ENCODE results near the gene XRCC4.

XRCC4 gene

GRCh38 chr5:83281176-83281575 lies 203.8 kb downstream of the XRCC4 start:
- DNase-seq, result no peak

- peak; percentile 87 for DNase-seq
Measured at GRCh38 chr5:83281658-83282057, 204.3 kb downstream of the XRCC4 start.

GRCh38 chr5:83283761-83284160 lies 206.4 kb downstream of the XRCC4 start:
- no peak for DNase-seq

- no peak for DNase-seq
Measured at GRCh38 chr5:83285661-83286398, 208.5 kb downstream of the XRCC4 start.

DNA sequence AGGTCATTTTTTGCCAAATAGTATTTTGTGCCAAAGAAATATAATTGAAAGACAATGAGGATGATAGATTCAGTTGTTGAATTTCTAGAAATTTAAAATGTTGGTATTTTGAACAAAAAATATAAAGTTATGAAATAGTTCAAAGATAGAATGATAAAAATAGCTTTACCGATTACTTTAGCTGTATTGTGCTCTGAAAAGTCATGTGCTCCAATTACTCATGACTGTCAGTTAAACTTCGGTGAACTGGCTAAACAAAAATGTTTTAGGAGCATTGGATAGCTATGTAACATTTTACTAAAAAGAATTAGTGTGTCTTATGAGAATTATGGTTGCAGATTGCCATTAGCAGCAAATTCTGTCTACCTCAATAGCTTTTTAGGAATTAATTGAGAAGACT lies 216.9 kb downstream of the XRCC4 start:
- no peak for DNase-seq

DNA sequence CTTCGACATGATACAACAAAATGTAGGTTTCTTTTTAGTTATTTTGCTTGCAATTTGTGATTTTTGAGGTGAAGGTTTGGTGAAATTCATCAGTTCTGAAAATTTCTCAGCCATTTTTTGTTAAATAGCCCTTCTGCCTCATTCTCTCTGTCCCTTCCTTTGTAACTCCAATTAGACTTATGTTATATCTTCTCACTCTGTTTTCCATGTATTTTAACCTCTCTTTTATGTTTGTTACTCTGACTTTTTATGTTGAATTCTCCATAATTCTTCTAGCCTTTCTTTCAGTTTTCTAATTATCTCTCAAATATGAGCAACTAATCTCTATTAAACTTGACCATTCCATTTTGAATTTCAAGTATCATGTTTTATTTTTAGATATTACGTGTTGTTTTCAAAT lies 222.0 kb downstream of the XRCC4 start:
- no peak for DNase-seq

DNA sequence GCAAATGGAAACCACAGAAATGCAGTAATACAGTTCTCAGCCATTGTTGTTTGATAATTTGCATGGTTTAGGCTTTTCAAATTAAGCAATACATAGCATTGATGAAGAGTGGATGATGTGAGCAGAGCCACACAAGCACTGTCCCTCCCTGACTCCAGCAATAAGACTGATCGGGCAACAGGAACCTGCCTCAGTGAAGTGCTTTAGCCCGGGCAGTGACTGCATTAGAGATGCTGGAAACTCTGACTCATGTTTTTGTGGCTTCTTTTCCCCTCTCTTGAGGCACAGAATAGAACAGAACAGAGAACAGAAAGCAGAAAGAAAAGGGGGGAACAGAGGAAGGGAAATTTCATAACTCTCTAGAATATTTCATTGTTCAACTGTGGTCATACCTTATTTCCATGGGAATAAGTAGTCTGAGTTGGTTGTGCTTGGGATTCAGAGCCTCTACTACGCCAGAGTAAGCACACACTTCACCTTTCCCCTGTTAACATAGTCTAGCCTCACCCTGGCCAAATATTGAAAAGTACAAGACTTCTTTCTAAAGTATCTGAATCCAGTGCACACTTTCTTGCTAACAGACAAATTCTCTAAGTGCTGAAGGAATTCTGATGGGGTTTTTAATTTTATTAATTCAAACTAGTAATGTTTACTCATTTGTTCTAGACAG lies 229.4 kb downstream of the XRCC4 start:
- DNase-seq, result peak; percentile 88

DNA sequence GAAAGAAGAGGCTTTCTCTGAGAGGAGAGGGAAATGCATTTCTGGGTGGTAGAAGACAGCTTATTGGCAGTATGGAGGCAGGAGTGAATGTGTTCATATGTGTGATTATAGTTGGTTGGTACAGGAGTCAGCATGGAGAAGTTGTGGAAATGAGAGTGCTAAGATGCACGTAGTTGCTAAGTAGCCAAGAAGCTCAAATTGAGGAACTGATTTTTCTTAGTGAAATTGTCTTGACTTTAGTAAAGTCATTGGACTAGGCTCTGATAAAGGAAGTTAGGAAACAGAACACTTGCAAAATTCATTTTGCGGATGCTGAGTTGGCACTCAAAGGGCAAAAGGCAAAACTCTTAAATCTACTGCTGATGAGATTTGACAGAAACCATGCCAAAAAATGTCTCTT lies 235.3 kb downstream of the XRCC4 start:
- no peak for DNase-seq

- peak; percentile 75 for DNase-seq
Measured at GRCh38 chr5:83313436-83313835, 236.1 kb downstream of the XRCC4 start.

GRCh38 chr5:83321483-83322055 lies 244.2 kb downstream of the XRCC4 start:
- peak; percentile 68 for DNase-seq

DNA sequence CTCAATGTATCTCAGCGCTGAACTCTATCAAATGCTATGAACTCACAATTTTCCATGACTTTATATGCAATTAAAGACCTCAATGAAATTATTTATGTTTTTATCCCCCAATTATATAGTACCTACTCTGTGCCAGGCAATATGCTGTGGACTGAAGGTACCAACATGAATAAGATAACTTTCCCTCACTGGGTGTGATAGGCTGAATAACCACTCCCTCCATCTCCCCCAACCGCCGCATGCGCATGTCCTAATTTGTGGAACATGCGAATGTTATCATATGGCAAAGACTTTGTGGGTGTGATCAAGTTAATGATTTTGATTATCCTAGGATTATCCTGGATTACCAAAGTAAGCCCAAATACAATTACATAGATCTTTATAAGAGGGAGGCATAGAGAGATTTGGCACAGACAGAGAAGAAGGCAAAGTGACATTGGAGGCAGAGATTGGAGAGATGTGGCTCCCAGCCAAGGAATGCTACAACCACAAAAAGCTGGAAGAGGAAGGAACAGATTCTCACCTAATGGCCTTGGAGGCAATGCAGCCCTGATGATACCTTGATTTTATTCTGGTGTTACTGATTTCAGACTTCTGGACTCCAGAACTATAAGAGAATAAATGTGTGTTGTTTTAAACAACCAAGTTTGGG lies 245.1 kb downstream of the XRCC4 start:
- peak; percentile 25 for DNase-seq

DNA sequence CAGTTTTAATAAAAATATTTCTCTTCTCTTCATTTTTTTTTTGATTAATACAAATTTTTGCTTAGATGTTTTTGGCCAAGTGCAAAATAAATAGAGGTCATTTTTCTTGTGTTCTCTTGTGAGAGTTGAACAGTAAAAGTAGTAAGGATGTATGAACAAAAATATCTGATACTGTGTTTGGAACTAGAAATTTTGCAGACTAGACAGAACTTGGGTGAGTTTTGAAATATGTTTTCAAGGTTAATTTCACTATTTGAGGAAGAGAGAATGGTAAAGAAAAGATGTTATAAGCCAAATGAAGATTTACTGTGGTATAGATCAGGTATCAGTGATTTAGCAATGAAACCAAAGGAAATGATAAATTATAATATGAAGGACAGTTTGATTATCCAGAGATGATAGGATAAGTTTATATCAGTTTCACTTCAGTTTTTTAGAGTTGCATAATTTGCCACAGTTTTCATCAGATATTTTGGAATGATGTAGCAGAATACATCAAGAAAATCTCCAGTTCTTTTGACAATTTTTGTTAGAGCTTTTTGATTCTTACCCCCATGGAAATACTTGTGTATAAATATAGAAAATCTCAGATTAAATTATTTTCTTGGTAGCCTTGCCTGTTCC lies 246.3 kb downstream of the XRCC4 start:
- no peak for DNase-seq

DNA sequence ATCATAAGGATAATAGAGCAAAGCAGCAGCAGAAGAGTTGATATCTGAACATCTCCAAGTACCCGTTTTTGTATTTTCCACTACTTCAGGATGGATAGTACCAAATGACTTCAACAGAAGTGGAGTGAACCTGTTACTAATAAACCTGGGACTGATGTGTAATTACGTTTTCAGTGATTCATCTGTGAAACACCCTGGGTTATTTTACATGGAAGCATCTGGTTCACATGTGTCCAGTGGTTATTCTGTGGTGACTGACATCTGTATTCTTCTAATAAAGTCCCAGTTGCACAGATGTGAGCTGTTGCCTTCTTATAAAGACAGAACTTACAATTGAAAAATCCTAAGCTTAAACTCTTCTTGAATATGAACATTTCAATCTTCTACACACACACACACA lies 254.5 kb downstream of the XRCC4 start:
- peak; percentile 76 for DNase-seq

DNA sequence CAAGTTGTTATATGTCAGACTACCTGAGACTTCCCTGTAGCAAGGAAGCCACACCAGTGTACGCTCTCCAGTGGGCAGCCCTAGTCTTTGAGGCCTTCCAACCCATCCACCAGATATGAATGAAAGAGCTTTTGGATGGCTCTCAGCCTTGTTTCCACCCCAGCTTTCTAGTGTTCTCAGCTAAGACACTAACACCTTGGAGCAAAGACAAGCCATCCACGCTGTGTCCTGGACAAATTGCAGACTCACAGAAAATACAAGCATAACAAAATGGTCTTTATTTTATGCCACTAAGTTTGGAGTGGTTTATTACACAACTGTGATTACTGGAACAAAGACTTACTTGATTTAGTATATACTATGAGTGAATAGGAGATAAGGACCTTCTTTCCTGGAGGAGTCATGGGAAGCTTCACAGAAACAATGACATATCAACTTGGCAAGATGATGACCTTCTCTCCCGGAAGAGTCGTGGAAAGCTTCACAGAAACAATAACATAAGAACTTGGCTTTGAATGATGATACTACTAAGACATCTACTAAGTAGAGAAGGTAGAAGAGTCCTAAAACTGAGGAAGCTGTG lies 260.2 kb downstream of the XRCC4 start:
- no peak for DNase-seq

DNA sequence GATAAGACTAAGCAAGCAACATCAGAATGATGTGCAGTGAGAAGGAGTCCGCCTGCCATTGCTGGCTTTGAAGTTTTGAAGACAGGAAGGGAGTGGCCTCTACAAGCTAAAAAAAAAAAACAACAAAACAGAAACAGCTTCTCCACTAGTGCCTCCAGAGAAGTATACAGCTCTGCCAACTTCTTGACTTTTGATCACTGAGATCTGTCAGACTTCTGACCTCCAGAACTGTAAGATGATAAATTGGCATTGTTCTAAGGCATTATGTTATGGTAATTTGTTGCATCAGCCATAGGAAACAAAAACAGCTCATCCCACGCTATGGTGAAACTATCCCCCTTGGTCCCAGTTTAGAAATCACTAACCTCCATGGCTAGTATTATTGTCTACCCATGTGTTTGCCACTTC lies 263.2 kb downstream of the XRCC4 start:
- no peak for DNase-seq

GRCh38 chr5:83341815-83342334 lies 264.5 kb downstream of the XRCC4 start:
- DNase-seq, result no peak

- DNase-seq, result no peak
Measured at GRCh38 chr5:83342465-83342864, 265.1 kb downstream of the XRCC4 start.

GRCh38 chr5:83343299-83343698 lies 266.0 kb downstream of the XRCC4 start:
- DNase-seq, result no peak

GRCh38 chr5:83345423-83345822 lies 268.1 kb downstream of the XRCC4 start:
- DNase-seq, result no peak

DNA sequence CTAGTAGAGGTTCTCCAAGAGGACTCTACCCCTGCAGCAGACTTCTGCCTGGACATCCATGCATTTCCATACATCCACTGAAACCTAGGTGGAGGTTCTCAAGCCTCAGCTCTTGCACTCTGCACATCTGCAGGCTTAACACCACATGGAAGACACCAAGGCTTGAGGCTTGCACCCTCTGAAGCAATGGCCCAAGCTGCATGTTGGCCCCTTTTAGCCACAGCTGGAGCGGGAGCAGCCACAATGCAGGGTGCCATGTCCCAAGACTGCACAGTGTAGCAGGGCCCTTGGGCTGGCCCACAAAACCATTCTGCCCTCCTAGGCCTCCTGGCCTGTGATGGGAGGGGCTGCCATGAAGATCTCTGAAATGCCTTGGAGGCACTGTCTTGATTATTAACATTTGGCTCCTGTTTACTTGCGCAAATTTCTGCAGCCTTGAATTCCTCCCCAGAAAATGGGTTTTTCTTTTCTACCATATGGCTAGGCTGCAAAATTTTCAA lies 271.0 kb downstream of the XRCC4 start:
- no peak for DNase-seq

DNA sequence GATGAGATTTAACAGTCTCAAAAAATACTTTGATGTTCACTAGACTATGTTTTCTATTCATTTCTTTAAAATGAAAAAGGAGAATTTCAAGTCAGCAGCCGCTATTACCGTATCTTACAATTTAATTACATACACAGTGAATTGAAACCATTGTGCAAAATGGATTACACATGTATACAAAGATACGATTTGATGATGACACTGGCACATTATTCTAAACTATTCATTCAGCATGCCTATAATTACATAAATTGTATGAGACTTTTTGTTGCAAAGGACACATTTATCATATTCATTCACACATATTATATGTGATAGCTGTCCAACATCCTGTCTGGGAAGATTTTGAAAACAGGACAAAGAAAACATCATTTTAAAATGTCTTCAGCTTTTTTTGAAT lies 275.9 kb downstream of the XRCC4 start:
- DNase-seq, result no peak

DNA sequence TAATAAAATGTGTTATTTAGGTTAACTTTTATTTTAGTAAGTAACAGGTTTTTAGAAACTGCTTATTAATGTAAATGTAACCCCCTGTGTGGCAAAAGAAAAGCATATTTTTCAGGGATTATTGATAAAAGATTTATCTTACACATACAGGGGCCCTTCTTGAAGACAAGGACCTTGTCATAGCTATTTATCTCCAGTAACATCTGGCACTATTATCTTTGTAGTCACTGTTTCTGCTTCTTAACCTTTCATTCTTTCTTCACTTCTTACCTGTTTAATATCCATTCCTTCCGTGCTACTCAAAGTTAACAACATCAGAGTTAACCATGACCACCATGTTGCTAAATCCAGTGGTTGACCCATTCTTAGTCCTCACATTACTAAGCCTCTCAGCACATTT lies 276.4 kb downstream of the XRCC4 start:
- DNase-seq, result no peak
